HFFc6 (cell line): ENCODE measurements around the gene PCDHB4. TPM values are rescaled to one million over a fixed set of nuclear protein-coding genes. Genes with fewer than 3 reads are reported as not detected.
"Not testable (repeated sequence)": the region's sequence is repeated elsewhere in the genome, so short reads cannot be mapped to it uniquely, and the experiment has no call there.

Experiments
- DNase-seq: peaks from one replicate; pipeline ENCODE4 v3.0.0-alpha.2; 2018
- H3K27ac Mint-ChIP-seq: 2 replicates; pipeline ENCODE4 v1.8.0; 2020; ENCODE audit warnings: mild to moderate bottlenecking, mixed read lengths
- H3K27me3 Mint-ChIP-seq: 2 replicates; pipeline ENCODE4 v1.8.0; 2021; ENCODE audit warnings: mild to moderate bottlenecking, moderate library complexity, mixed read lengths; ENCODE audit not compliant: insufficient read depth
- H3K36me3 Mint-ChIP-seq: 2 replicates; pipeline ENCODE4 v1.8.0; 2021; ENCODE audit warnings: low read depth, mixed read lengths
- H3K4me1 Mint-ChIP-seq: 2 replicates; pipeline ENCODE4 v1.8.0; 2020; ENCODE audit warnings: low read depth, mixed read lengths
- H3K4me3 Mint-ChIP-seq: 2 replicates; pipeline ENCODE4 v1.8.0; 2020; ENCODE audit warnings: mild to moderate bottlenecking, moderate library complexity, mixed read lengths
- H3K9me3 Mint-ChIP-seq: 2 replicates; pipeline ENCODE4 v1.8.0; 2020; ENCODE audit warnings: mild to moderate bottlenecking, mixed read lengths
- total RNA-seq, 6 experiments: library from RNA; stranded (reverse); fragmentation: NEBNext Ultra II Directional; extraction: Animal tissue kit (Norgen Biotek cat#: 25700); gene quantifications; 2 replicates in 1 of 6; 3 replicates in 5 of 6; pipeline ENCODE4 v1.2.3, GENCODE V29; 2021
- TF ChIP-seq, protein P1 (sequence below): fragments of 200-600 bp; sonication (generic); IDR thresholded peaks from 2 replicates; pipeline ENCODE4 v1.5.0; 2021; ENCODE audit warnings: antibody characterized with exemption, mild to moderate bottlenecking

The PCDHB4 gene
- total RNA-seq, 6 experiments from 2014 or later = 0.24 to 0.80 (median 0.51) TPM

DNA sequence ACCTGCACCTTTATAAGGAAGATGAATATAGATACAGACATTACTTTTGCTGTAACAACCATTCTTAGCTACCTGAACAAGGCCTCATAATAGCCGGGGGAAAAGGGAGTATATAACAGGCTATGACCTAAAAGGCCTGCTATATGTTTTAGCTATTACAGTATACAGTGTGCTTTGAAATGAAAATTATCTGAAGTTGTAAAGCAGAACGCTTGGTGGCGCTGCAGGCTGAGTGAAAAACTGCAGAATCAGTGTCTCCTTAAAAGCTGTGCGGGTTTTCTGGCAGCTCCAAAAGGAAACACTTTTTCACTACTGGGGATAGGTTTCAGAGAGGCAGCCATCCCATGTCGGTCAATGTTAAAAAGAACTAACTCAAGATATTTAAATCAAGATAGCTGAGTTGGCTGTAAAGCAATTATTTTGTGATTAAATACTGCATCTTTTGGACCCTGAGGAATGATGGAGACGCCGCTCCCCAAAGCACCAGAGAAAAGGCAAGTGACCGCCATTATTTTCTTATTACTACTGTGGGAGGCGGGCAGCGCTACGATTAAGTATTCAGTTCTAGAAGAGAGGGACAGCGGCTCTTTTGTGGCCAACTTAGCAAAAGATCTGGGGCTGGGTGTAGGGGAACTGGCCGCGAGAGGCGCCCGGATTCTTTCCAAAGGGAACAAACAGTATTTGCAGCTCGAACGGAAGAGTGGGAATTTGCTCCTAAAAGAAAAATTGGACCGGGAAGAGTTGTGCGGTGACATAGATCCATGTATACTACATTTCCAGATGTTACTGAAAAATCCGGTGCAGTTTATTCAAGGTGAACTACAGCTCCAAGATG, 34.1 kb downstream of the PCDHB4 start:
- no peak overlapping the region for H3K4me3 Mint-ChIP-seq
- H3K27ac Mint-ChIP-seq = no peak overlapping the region
- H3K27me3 Mint-ChIP-seq = peaks cover 16% of the 10 kb centered on the region
- no peak for DNase-seq
- TF ChIP-seq, protein P1, sequence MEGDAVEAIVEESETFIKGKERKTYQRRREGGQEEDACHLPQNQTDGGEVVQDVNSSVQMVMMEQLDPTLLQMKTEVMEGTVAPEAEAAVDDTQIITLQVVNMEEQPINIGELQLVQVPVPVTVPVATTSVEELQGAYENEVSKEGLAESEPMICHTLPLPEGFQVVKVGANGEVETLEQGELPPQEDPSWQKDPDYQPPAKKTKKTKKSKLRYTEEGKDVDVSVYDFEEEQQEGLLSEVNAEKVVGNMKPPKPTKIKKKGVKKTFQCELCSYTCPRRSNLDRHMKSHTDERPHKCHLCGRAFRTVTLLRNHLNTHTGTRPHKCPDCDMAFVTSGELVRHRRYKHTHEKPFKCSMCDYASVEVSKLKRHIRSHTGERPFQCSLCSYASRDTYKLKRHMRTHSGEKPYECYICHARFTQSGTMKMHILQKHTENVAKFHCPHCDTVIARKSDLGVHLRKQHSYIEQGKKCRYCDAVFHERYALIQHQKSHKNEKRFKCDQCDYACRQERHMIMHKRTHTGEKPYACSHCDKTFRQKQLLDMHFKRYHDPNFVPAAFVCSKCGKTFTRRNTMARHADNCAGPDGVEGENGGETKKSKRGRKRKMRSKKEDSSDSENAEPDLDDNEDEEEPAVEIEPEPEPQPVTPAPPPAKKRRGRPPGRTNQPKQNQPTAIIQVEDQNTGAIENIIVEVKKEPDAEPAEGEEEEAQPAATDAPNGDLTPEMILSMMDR = peak; percentile 65
- H3K36me3 Mint-ChIP-seq = peaks cover 9% of the 10 kb centered on the region
- H3K4me1 Mint-ChIP-seq = no peaks in the 10 kb centered on the region; the same call in 1 of the 2 replicates
- H3K9me3 Mint-ChIP-seq = peaks cover 28% of the 10 kb centered on the region

DNA sequence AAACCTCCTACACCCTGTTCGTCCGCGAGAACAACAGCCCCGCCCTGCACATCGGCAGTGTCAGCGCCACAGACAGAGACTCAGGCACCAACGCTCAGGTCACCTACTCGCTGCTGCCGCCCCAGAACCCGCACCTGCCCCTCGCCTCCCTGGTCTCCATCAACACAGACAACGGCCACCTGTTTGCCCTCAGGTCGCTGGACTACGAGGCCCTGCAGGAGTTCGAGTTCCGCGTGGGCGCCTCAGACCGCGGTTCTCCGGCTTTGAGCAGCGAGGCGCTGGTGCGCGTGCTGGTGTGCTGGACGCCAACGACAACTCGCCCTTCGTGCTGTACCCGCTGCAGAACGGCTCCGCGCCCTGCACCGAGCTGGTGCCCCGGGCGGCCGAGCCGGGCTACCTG, 35.7 kb downstream of the PCDHB4 start:
- not testable (repeated sequence) for DNase-seq, H3K4me3 Mint-ChIP-seq, H3K36me3 Mint-ChIP-seq, H3K27ac Mint-ChIP-seq, H3K4me1 Mint-ChIP-seq
- Mint-ChIP-seq H3K9me3 (peaks cover 16% of the 10 kb centered on the region), H3K27me3 (peaks cover 12% of the 10 kb centered on the region)

DNA sequence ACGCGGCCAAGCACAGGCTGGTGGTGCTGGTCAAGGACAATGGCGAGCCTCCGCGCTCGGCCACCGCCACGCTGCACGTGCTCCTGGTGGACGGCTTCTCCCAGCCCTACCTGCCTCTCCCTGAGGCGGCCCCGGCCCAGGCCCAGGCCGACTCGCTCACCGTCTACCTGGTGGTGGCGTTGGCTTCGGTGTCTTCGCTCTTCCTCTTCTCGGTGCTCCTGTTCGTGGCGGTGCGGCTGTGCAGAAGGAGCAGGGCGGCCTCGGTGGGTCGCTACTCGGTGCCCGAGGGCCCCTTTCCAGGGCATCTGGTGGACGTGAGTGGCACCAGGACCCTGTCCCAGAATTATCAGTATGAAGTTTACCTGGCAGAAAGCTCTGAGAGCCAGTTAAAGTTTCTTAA, 36.3 kb downstream of the PCDHB4 start:
- not testable (repeated sequence) for DNase-seq, H3K36me3 Mint-ChIP-seq, H3K27ac Mint-ChIP-seq, H3K4me1 Mint-ChIP-seq, H3K4me3 Mint-ChIP-seq
- Mint-ChIP-seq H3K9me3 (peaks cover 15% of the 10 kb centered on the region), H3K27me3 (peaks cover 12% of the 10 kb centered on the region)

DNA sequence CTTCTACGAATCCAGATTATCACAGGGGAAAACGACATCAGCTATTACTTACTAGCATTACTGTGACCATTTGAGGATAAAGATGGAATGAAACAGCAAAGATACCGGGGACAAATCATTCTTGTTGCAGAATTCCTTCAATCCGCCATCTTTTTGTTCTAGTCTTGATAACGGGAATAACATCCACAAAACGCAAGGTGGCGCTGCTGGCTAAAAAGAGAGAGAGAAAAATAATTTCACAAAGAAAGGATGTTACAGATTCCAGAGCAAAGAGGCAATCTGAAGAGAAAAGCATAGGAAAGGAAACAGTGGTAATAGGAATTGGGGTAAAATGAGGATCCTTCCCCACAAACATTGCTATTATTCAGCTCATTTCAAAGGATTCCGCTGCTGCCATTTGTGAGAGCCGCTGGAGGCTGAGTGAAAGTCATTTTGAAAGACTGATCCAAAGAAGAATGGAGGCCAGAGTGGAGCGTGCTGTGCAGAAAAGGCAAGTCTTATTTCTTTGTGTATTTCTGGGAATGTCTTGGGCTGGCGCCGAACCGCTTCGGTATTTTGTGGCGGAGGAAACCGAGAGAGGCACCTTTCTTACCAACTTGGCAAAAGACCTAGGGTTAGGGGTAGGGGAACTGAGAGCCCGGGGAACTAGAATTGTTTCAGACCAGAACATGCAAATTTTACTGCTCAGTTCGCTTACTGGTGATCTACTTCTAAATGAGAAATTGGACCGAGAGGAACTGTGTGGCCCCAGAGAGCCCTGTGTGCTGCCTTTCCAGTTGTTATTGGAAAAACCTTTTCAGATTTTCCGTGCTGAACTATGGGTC, 51.0 kb downstream of the PCDHB4 start, which contains the start of gene PCDHB7:
TSS of gene PCDHB7 (plus strand) at position 264 of the 824 bp plus-strand sequence. CDS start at position 456, 192 bp downstream.
- DNase-seq = peak; percentile 56
- Mint-ChIP-seq H3K4me3 (peak within 1 kb of the TSS; percentile 73), H3K27ac (no peak within 1 kb of the TSS), H3K4me1 (peaks cover 12% of the 10 kb centered on the region), H3K36me3 (peaks cover 4% of the 10 kb centered on the region; the same call in 1 of the 2 replicates), H3K27me3 (peaks cover 8% of the 10 kb centered on the region; the same call in 1 of the 2 replicates), H3K9me3 (peaks cover 7% of the 10 kb centered on the region)
- TF ChIP-seq, protein P1 = peak; percentile 84

DNA sequence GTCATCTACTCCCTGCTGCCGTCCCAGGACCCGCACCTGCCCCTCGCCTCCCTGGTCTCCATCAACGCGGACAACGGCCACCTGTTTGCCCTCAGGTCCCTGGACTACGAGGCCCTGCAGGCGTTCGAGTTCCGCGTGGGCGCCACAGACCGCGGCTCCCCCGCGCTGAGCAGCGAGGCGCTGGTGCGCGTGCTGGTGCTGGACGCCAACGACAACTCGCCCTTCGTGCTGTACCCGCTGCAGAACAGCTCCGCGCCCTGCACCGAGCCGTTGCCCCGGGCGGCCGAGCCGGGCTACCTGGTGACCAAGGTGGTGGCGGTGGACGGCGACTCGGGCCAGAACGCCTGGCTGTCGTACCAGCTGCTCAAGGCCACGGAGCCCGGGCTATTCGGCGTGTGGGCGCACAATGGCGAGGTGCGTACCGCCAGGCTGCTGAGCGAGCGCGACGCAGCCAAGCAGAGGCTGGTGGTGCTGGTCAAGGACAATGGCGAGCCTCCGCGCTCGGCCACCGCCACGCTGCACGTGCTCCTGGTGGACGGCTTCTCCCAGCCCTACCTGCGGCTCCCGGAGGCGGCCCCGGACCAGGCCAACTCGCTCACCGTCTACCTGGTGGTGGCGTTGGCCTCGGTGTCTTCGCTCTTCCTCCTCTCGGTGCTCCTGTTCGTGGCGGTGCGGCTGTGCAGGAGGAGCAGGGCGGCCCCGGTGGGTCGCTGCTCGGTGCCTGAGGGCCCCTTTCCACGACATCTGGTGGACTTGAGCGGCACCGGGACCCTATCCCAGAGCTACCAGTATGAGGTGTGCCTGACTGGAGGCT, 52.9 kb downstream of the PCDHB4 start:
- peaks cover 12% of the 10 kb centered on the region for H3K4me1 Mint-ChIP-seq
- H3K27me3 Mint-ChIP-seq, H3K27ac Mint-ChIP-seq, H3K36me3 Mint-ChIP-seq, H3K4me3 Mint-ChIP-seq, H3K9me3 Mint-ChIP-seq, DNase-seq: not testable (repeated sequence)

Other genes starting within 250 kb of the PCDHB4 start
- gene PCDHA12, start 246.5 kb upstream of the PCDHB4 start, total RNA-seq = under 1 TPM in 5 of 6 experiments, not detected in 1; 0.09 to 0.34 (median 0.20) TPM
- not detected for gene PCDHA13, start 239.7 kb upstream of the PCDHB4 start, total RNA-seq
- gene PCDHAC1, start 195.5 kb upstream of the PCDHB4 start, total RNA-seq = not detected
- not detected for gene PCDHAC2, start 155.3 kb upstream of the PCDHB4 start, total RNA-seq
- not detected for gene PCDHB1, start 70.4 kb upstream of the PCDHB4 start, total RNA-seq
- gene PCDHB2, start 27.2 kb upstream of the PCDHB4 start, total RNA-seq = 1 to 10 TPM; 4.1 to 8.6 (median 5.3) TPM
- under 1 TPM; 0.20 to 0.36 (median 0.30) TPM for gene PCDHB3, start 21.3 kb upstream of the PCDHB4 start, total RNA-seq
- under 1 TPM; 0.08 to 0.43 (median 0.23) TPM for gene PCDHB5, start 13.4 kb downstream of the PCDHB4 start, total RNA-seq
- under 1 TPM; 0.14 to 0.94 (median 0.70) TPM for gene PCDHB6, start 28.2 kb downstream of the PCDHB4 start, total RNA-seq
- under 1 TPM; 0.38 to 0.97 (median 0.46) TPM for gene PCDHB7, start 50.8 kb downstream of the PCDHB4 start, total RNA-seq
- 1 to 10 TPM in 4 of 6 experiments, under 1 TPM in 2; 0.88 to 2.9 (median 2.1) TPM for gene PCDHB8, start 56.0 kb downstream of the PCDHB4 start, total RNA-seq
- 1 to 10 TPM; 1.7 to 4.0 (median 3.5) TPM for gene PCDHB16, start 60.6 kb downstream of the PCDHB4 start, total RNA-seq
- gene PCDHB9, start 65.3 kb downstream of the PCDHB4 start, total RNA-seq = 1 to 10 TPM; 1.0 to 2.5 (median 1.6) TPM
- gene PCDHB10, start 70.5 kb downstream of the PCDHB4 start, total RNA-seq = 1 to 10 TPM in 4 of 6 experiments, under 1 TPM in 2; 0.78 to 1.3 (median 1.1) TPM
- under 1 TPM; 0.33 to 0.54 (median 0.47) TPM for gene PCDHB11, start 77.8 kb downstream of the PCDHB4 start, total RNA-seq
- under 1 TPM; 0.51 to 0.83 (median 0.63) TPM for gene PCDHB12, start 86.9 kb downstream of the PCDHB4 start, total RNA-seq
- 1 to 10 TPM; 3.0 to 4.5 (median 3.8) TPM for gene PCDHB13, start 92.1 kb downstream of the PCDHB4 start, total RNA-seq
- 1 to 10 TPM; 1.8 to 3.5 (median 2.7) TPM for gene PCDHB14, start 101.5 kb downstream of the PCDHB4 start, total RNA-seq
- gene PCDHB15, start 123.6 kb downstream of the PCDHB4 start, total RNA-seq = 1 to 10 TPM in 3 of 6 experiments, under 1 TPM in 3; 0.45 to 1.4 (median 0.99) TPM
- gene SLC25A2, start 182.2 kb downstream of the PCDHB4 start, total RNA-seq = under 1 TPM in 1 of 6 experiments, not detected in 5; 0.17 TPM
- gene TAF7, start 199.0 kb downstream of the PCDHB4 start, total RNA-seq = 10 to 100 TPM; 72.7 to 98.9 (median 74.8) TPM
- gene PCDHGA1, start 208.7 kb downstream of the PCDHB4 start, total RNA-seq = 1 to 10 TPM in 4 of 6 experiments, under 1 TPM in 2; 0.91 to 1.6 (median 1.2) TPM
- gene PCDHGA2, start 216.9 kb downstream of the PCDHB4 start, total RNA-seq = 1 to 10 TPM; 1.3 to 3.7 (median 1.5) TPM
- 10 to 100 TPM in 1 of 6 experiments, 1 to 10 TPM in 5; 1.9 to 10.2 (median 2.7) TPM for gene PCDHGA3, start 222.0 kb downstream of the PCDHB4 start, total RNA-seq
- 1 to 10 TPM; 2.6 to 4.5 (median 3.4) TPM for gene PCDHGB1, start 228.3 kb downstream of the PCDHB4 start, total RNA-seq
- gene PCDHGA4, start 233.2 kb downstream of the PCDHB4 start, total RNA-seq = 1 to 10 TPM; 3.6 to 6.3 (median 5.2) TPM
- gene PCDHGB2, start 238.2 kb downstream of the PCDHB4 start, total RNA-seq = 10 to 100 TPM in 1 of 6 experiments, 1 to 10 TPM in 5; 4.4 to 10.3 (median 5.5) TPM
- 1 to 10 TPM in 3 of 6 experiments, under 1 TPM in 3; 0.74 to 1.8 (median 1.0) TPM for gene PCDHGA5, start 242.3 kb downstream of the PCDHB4 start, total RNA-seq
- gene PCDHGB3, start 248.4 kb downstream of the PCDHB4 start, total RNA-seq = 1 to 10 TPM; 3.9 to 4.5 (median 4.3) TPM